Mesothelial cell of epicardium (in vitro differentiated cells): ENCODE results near the gene CCDC148. TPM values are rescaled to one million over a fixed set of nuclear protein-coding genes. Genes with fewer than 3 reads are reported as not detected.

Source experiments
- DNase-seq, 2 experiments: peaks; one replicate each; pipeline ENCODE4 v3.0.0; 2021; ENCODE audit warnings: low spot score in 2 of 2; ENCODE audit not compliant: unreplicated experiment in 2 of 2
- H3K27ac Mint-ChIP-seq: 2 replicates; pipeline ENCODE4 v1.8.0; 2021; ENCODE audit warnings: mixed read lengths
- H3K27me3 Mint-ChIP-seq: 2 replicates; pipeline ENCODE4 v1.8.0; 2021; ENCODE audit warnings: low read depth, mixed read lengths
- H3K36me3 Mint-ChIP-seq: 2 replicates; pipeline ENCODE4 v1.8.0; 2021; ENCODE audit warnings: mixed read lengths
- H3K4me1 Mint-ChIP-seq: 2 replicates; pipeline ENCODE4 v1.8.0; 2021; ENCODE audit warnings: mixed read lengths
- H3K4me3 Mint-ChIP-seq: 2 replicates; pipeline ENCODE4 v1.8.0; 2021; ENCODE audit warnings: mild to moderate bottlenecking, moderate library complexity, mixed read lengths
- H3K9me3 Mint-ChIP-seq: 2 replicates; pipeline ENCODE4 v1.8.0; 2021; ENCODE audit warnings: mixed read lengths
- CTCF ChIP-seq: fragments of 200-600 bp; sonication (generic); IDR thresholded peaks from one replicate; pipeline ENCODE4 v1.5.0; 2021; ENCODE audit warnings: antibody characterized with exemption; ENCODE audit not compliant: unreplicated experiment
- total RNA-seq: library from RNA; stranded (reverse); gene quantifications from 3 replicates; pipeline ENCODE4 v1.2.1, GENCODE V29; 2021

The CCDC148 gene
- total RNA-seq, 1 donor from 2014 or later = 3.1 TPM

GRCh38 chr2:158496986-158497385 lies 40.4 kb upstream of the CCDC148 start:
- Mint-ChIP-seq H3K4me1 (peaks cover 39% of the 10 kb centered on the region), H3K4me3 (no peak overlapping the region), H3K27ac (no peak overlapping the region), H3K27me3 (no peaks in the 10 kb centered on the region), H3K36me3 (no peaks in the 10 kb centered on the region), H3K9me3 (no peaks in the 10 kb centered on the region)
- DNase-seq = no peak
- TF ChIP-seq CTCF = no peak

- no peak overlapping the region for H3K27ac Mint-ChIP-seq
- H3K4me1 Mint-ChIP-seq = peaks cover 26% of the 10 kb centered on the region
These were observed 38.6 kb upstream of the CCDC148 start for GRCh38 chr2:158495175-158495574.

GRCh38 chr2:158493458-158493857 lies 36.9 kb upstream of the CCDC148 start:
- Mint-ChIP-seq H3K9me3 (no peaks in the 10 kb centered on the region), H3K27ac (no peak overlapping the region), H3K4me3 (no peak overlapping the region), H3K36me3 (no peaks in the 10 kb centered on the region), H3K27me3 (no peaks in the 10 kb centered on the region), H3K4me1 (peaks cover 25% of the 10 kb centered on the region)
- TF ChIP-seq CTCF = no peak
- no peak for DNase-seq

More at GRCh38 chr2:158495175-158495574, 38.6 kb upstream of the CCDC148 start:
- H3K9me3 Mint-ChIP-seq = no peaks in the 10 kb centered on the region
- H3K4me3 Mint-ChIP-seq = no peak overlapping the region
- DNase-seq = no peak
- TF ChIP-seq CTCF = no peak
- H3K27me3 Mint-ChIP-seq = no peaks in the 10 kb centered on the region
- no peaks in the 10 kb centered on the region for H3K36me3 Mint-ChIP-seq

GRCh38 chr2:158491072-158491471 lies 34.5 kb upstream of the CCDC148 start:
- Mint-ChIP-seq H3K27me3 (no peaks in the 10 kb centered on the region), H3K9me3 (no peaks in the 10 kb centered on the region), H3K4me1 (peaks cover 18% of the 10 kb centered on the region), H3K36me3 (no peaks in the 10 kb centered on the region), H3K4me3 (no peak overlapping the region), H3K27ac (no peak overlapping the region)
- TF ChIP-seq CTCF = no peak
- DNase-seq = no peak

GRCh38 chr2:158489366-158490112 lies 33.0 kb upstream of the CCDC148 start:
- Mint-ChIP-seq H3K9me3 (no peaks in the 10 kb centered on the region), H3K4me1 (peaks cover 18% of the 10 kb centered on the region), H3K27ac (no peak overlapping the region)

More at GRCh38 chr2:158489366-158490112, 33.0 kb upstream of the CCDC148 start:
- TF ChIP-seq CTCF = no peak
- Mint-ChIP-seq H3K27me3 (no peaks in the 10 kb centered on the region), H3K4me3 (no peak overlapping the region), H3K36me3 (no peaks in the 10 kb centered on the region)
- DNase-seq = no peak
